Dendritic cell treated with granulocyte-macrophage colony-stimulating factor and Interleukin-4, amounts not matched to agents 40 ng/mL and 50 ng/mL, for 4 days (primary cell): ENCODE data around the gene ELF1.
"Not testable (repeated sequence)": the region's sequence is repeated elsewhere in the genome, so short reads cannot be mapped to it uniquely, and the experiment has no call there.

ENCODE experiments used
- H3K27ac Mint-ChIP-seq: one replicate; pipeline ENCODE4 v1.8.0; 2022; ENCODE audit warnings: mild to moderate bottlenecking, mixed read lengths
- H3K27me3 Mint-ChIP-seq: one replicate; pipeline ENCODE4 v1.8.0; 2022; ENCODE audit warnings: mild to moderate bottlenecking, mixed read lengths
- H3K36me3 Mint-ChIP-seq: one replicate; pipeline ENCODE4 v1.8.0; 2022; ENCODE audit warnings: low read depth, mixed read lengths
- H3K4me1 Mint-ChIP-seq: one replicate; pipeline ENCODE4 v1.8.0; 2022; ENCODE audit warnings: low read depth, mixed read lengths
- H3K4me3 Mint-ChIP-seq: one replicate; pipeline ENCODE4 v1.8.0; 2022; ENCODE audit warnings: mild to moderate bottlenecking, moderate library complexity, mixed read lengths
- H3K9me3 Mint-ChIP-seq: one replicate; pipeline ENCODE4 v1.8.0; 2022; ENCODE audit warnings: mixed read lengths
- intact Hi-C: fragments of 100-400 bp; cut with micrococcal nuclease; formaldehyde crosslinking; loops from one replicate; pipeline ENCODE4 v1.15.0; 2022

The ELF1 gene

DNA sequence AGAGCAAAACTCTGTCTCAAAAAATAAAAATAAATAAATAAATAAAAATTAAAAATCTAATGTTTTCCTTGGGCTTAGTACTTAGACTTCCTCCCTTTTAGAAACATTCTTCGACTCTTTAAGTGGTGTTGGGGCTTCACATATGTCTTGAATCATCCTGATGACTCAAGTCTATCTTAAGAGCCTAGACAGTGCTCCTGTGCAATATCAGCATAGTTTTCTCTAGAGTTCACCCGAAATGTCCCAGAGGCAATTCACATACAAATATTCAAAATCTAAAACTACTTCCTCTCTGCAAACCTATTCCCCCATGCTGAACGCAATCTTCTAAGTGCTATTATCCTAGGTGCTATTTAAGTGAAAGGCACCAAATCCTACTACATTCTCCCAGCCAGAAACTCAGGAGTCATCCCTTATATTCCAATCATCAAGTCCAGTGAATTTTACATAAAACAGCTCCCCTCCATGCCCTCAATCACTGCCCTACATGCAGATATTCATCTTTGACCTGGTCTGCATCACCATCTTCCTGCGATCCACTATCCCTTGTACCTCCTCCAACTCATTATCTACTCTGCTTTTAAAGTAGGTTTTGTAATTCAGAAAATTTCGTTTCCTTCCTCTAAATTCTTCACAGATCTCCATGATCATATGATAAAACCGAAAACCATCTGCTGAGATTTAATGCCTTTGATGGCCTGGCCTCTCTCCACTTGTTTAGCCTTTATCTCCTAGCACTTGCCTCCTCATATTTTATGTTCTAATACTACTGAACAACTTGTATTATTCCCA lies 102.7 kb downstream of the ELF1 start:
- no peaks in the 10 kb centered on the region for H3K27me3 Mint-ChIP-seq
- no peak overlapping the region for H3K4me3 Mint-ChIP-seq
- H3K4me1 Mint-ChIP-seq = peaks cover 26% of the 10 kb centered on the region
- H3K36me3 Mint-ChIP-seq = peaks cover 5% of the 10 kb centered on the region
- no peak overlapping the region for H3K27ac Mint-ChIP-seq
- intact Hi-C loops = no loop called here
- H3K9me3 Mint-ChIP-seq = no peaks in the 10 kb centered on the region

DNA sequence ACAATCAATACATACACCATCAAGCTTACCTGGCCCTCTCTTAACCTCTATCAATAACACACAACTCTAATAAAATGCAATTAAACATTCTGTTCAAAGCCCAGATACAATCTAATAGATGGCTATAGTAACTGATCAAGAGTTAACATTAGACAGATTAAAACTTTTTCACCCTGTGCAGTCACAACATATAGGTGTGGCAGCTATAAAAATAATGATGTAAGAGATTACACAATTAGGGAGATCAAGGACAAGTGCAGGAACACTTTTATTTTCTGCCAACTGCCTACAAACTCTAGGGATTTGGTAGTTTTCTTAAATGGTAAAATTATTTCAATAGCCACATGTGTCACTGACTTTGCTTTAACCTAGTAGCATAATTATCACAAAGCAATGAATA lies 104.3 kb downstream of the ELF1 start:
- H3K27me3 Mint-ChIP-seq, intact Hi-C loops, H3K36me3 Mint-ChIP-seq, H3K9me3 Mint-ChIP-seq, H3K27ac Mint-ChIP-seq, H3K4me3 Mint-ChIP-seq: not testable (repeated sequence)
- peaks cover 17% of the 10 kb centered on the region for H3K4me1 Mint-ChIP-seq

DNA sequence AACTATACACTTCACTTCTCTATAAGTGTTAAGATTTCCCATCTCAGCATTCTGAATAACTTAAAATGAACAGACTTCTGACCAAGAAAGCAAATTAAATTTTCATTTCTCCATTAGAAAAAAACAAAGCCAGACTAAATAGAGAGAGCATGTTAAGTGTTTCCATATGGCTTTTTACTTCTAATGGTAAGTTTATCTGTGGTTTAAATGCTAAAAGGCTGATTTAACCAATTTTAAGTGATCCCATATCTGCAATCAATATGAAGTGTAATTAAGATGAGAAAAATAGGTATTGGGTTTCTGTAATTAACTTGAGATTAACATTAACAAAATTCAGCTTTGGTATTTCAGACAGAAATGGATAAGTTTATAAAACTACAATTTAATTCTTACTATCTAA lies 107.8 kb downstream of the ELF1 start:
- no peak overlapping the region for H3K27ac Mint-ChIP-seq
- H3K36me3 Mint-ChIP-seq = peaks cover 7% of the 10 kb centered on the region
- intact Hi-C loops = no loop called here
- no peaks in the 10 kb centered on the region for H3K27me3 Mint-ChIP-seq
- H3K4me1 Mint-ChIP-seq = peaks cover 18% of the 10 kb centered on the region
- no peaks in the 10 kb centered on the region for H3K9me3 Mint-ChIP-seq
- no peak overlapping the region for H3K4me3 Mint-ChIP-seq

DNA sequence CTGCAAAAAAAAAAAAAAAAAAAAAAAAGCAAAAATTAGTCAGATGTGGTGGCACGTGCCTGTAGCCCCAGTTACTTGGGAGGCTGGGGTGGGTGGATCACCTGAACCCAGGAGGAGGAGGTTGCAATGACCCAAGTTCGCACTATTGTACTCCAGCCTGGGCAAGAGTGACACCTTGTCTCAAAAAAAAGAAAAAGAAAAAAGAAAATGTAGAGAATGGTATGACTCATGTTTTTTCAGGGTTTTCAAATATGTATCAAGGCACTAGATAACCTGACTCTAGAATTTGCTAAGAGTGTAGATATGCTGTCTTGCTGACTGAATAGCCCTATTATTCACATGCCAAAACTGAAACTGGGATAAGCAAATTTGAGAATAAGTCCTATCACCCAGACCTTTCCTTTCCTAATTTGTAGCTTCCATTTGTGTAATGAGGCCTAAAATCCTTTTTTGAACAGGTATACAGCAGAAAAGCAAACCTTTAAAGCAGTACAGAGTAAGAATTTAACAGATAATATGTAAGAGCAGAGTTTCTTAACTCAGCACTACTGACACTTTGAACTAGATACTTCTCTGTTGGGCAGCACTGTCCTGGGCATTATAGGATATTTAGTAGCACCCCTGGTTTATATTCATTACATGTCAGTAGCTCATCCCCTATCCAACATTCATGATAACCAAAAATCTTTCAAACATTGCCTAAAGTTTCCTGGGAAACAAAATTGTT lies 108.6 kb downstream of the ELF1 start:
- no peak overlapping the region for H3K4me3 Mint-ChIP-seq

DNA sequence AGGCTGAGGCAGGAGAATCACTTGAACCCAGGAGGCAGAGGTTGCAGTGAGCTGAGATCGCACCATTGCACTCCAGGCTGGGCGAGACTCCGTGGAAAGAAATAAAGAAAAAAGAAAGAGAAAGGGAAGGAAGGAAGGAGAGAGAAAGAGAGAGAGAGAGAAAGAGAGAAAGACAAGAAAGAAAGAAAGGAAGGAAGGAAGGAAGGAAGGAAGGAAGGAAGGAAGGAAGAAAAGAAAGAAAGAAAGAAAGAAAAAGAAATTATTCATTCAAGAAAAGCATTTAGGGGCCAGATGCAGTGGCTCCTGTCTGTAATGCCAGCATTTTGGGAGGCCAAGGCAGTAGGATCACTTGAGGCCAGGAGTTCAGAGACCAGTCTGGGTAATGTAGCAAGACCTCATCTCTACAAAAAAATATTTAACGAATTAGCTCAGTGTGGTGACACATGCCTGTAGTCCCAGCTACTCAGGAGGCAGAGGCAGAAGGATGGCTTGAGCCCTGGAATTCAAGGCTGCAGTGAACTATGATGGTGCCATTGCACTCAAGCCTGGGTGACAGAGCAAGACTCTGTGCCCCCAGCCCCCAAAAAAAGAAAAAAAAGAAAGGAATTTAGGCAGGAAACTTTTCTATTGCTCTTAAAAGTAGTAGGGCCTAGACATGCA lies 109.4 kb downstream of the ELF1 start:
- H3K9me3 Mint-ChIP-seq, intact Hi-C loops, H3K4me3 Mint-ChIP-seq, H3K27ac Mint-ChIP-seq, H3K36me3 Mint-ChIP-seq, H3K27me3 Mint-ChIP-seq: not testable (repeated sequence)
- peaks cover 15% of the 10 kb centered on the region for H3K4me1 Mint-ChIP-seq

More for the DNA sequence above, 108.6 kb downstream of the ELF1 start:
- no peaks in the 10 kb centered on the region for H3K27me3 Mint-ChIP-seq
- H3K27ac Mint-ChIP-seq = no peak overlapping the region
- H3K9me3 Mint-ChIP-seq = no peaks in the 10 kb centered on the region
- peaks cover 15% of the 10 kb centered on the region for H3K4me1 Mint-ChIP-seq
- intact Hi-C loops = no loop called here
- H3K36me3 Mint-ChIP-seq = peaks cover 7% of the 10 kb centered on the region

DNA sequence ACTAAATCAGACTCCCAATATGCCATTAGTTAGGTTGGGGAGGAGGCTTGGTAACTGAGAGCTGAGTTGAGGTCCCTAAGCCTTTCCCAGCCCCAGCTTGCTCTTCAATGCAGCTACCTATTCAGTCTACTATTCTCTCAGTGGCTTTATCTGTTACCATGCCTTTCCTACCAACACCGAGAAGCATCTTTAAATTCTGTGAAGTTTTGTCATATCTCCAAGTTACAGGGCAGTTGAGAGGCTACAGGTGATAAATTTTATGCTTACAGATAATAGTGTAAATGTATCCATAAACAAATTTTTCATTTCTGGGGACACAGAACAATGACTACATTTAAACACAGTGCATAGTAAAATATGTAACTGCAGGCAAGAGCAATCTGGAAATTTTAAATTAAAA lies 110.6 kb downstream of the ELF1 start:
- intact Hi-C loops = no loop called here
- Mint-ChIP-seq H3K27me3 (no peaks in the 10 kb centered on the region), H3K9me3 (no peaks in the 10 kb centered on the region), H3K4me3 (no peak overlapping the region), H3K4me1 (peaks cover 15% of the 10 kb centered on the region), H3K27ac (no peak overlapping the region), H3K36me3 (peaks cover 7% of the 10 kb centered on the region)

DNA sequence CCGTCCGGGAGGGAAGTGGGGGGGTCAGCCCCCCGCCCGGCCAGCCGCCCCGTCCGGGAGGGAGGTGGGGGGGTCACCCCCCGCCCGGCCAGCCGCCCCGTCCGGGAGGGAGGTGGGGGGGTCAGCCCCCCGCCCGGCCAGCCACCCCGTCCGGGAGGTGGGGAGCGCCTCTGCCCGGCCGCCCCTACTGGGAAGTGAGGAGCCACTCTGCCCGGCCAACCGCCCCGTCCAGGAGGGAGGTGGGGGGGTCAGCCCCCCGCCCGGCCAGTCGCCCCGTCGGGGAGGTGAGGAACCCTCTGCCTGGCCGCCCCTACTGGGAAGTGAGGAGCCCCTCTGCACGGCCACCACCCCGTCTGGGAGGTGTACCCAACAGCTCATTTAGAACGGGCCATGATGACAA lies 118.1 kb downstream of the ELF1 start:
- H3K27me3 Mint-ChIP-seq, H3K4me3 Mint-ChIP-seq, H3K4me1 Mint-ChIP-seq, H3K9me3 Mint-ChIP-seq, H3K36me3 Mint-ChIP-seq, intact Hi-C loops, H3K27ac Mint-ChIP-seq: not testable (repeated sequence)

DNA sequence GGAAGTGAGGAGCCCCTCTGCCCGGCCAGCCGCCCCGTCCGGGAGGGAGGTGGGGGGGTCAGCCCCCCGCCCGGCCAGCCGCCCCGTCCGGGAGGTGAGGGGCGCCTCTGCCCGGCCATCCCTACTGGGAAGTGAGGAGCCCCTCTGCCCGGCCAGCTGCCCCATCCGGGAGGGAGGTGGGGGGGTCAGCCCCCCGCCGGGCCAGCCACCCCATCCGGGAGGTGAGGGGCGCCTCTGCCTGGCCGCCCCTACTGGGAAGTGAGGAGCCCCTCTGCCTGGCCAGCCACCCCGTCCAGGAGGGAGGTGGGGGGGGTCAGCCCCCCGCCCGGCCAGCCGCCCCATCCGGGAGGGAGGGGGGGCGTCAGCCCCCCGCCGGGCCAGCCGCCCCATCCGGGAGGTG lies 118.5 kb downstream of the ELF1 start:
- H3K4me1 Mint-ChIP-seq, H3K27ac Mint-ChIP-seq, intact Hi-C loops, H3K36me3 Mint-ChIP-seq, H3K4me3 Mint-ChIP-seq, H3K27me3 Mint-ChIP-seq, H3K9me3 Mint-ChIP-seq: not testable (repeated sequence)

DNA sequence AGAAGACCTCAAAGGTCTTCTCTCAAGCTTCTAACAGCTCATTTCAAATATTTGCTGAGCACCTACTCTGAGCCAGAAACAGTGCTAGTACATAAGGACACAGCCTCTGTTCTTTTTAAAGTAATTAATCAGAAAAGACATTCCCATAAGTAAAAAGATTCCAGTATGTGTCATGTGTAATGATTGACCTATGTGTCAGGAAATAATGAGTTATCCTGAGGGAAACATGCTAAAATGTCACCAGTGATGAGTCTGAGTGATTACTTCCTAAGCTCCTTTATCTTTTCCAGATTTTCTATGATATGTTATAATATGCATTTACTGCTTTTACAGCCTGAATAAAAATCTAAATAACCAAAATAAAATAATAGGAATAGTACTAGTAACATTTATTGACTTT lies 122.1 kb downstream of the ELF1 start:
- Mint-ChIP-seq H3K4me3 (no peak overlapping the region), H3K9me3 (no peaks in the 10 kb centered on the region), H3K36me3 (no peaks in the 10 kb centered on the region), H3K27me3 (no peaks in the 10 kb centered on the region), H3K4me1 (no peaks in the 10 kb centered on the region), H3K27ac (no peak overlapping the region)
- intact Hi-C loops = no loop called here

DNA sequence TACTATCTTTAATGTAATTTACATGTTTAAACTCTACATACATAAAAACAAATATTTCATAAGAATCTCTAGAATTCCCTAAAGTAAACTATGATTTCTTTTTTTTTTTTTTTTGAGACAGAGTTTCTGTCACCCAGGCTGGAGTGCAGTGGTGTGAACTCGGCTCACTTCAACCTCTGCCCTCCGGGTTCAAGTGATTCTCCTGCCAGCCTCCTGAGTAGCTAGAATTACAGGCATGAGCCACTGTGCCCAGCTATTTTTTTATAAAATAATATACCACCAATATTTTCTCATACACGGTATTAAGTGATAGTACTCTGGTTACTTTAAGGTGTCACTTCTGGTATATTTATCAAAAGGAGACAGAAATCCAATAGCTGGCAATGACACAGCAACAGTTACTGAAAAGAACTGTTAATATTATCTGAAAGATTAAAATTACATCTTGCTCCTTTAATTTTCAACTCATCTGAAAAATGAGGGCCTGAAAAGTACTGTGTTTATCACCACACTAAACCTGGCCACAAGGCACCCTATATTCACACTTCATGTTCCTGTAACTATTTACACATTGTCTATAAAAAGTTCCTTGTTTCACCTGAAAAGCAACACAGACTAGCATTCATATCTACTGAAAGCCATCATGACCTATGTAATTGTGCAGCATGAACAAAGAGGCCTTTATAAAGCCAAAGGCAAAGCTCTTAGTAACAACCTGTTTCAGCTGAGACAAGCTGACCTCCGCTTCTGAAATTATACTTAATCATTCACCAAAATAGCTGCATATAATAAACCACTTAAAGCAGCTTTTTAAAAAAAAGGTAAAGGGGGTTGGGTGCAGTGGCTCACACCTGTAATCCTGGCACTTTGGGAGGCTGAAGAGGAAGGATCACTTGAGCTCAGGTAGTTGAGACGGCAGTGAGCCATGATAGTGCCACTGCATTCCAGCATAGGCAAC lies 123.6 kb downstream of the ELF1 start:
- Mint-ChIP-seq H3K4me3 (no peak overlapping the region), H3K9me3 (no peaks in the 10 kb centered on the region), H3K36me3 (peaks cover under 1% of the 10 kb centered on the region), H3K27ac (no peak overlapping the region), H3K4me1 (no peaks in the 10 kb centered on the region), H3K27me3 (no peaks in the 10 kb centered on the region)
- intact Hi-C loops = no loop called here

DNA sequence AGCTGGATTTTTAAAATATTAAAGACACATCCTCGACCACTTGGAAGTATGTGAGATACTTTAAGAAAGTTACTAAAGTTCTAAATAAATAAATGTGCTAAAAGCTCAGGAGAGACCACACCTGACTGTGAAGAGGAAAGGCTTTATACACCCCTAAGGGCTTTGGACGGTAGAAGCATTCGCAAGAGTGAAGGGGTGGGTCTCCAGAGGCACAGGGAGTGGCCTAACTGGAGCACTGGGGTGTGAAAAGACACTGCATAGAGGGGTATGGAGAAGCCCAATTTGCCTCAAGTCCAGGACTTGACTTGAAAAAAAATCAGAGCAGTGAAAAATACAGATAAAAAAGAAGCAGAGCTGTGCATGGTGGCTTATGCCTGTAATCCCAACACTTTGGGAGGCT lies 125.5 kb downstream of the ELF1 start:
- Mint-ChIP-seq H3K9me3 (peaks cover 13% of the 10 kb centered on the region), H3K36me3 (peaks cover 11% of the 10 kb centered on the region)
- H3K4me3 Mint-ChIP-seq, H3K27ac Mint-ChIP-seq, H3K27me3 Mint-ChIP-seq, H3K4me1 Mint-ChIP-seq, intact Hi-C loops: not testable (repeated sequence)

DNA sequence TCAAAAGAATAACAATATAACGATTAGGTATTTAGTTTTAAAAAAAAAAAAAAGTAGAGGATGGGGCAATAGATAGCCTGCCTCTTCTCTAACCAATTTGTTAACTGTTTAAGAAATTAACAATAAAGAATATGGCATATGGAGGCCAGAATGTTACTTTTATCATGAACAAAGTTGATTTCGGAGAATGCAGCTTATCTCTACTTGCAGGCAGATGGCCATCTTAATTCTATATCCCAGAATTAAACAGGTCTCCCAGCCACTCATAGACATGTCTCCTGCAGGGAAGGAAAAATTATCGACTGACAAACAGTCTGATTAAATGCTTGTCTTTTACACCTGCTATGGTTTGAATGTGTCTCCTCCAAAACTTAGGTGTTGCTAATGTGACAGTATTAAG lies 133.1 kb downstream of the ELF1 start:
- Mint-ChIP-seq H3K27ac (no peak overlapping the region), H3K9me3 (peaks cover 35% of the 10 kb centered on the region), H3K4me3 (no peak overlapping the region), H3K27me3 (no peaks in the 10 kb centered on the region), H3K36me3 (peaks cover 28% of the 10 kb centered on the region), H3K4me1 (no peaks in the 10 kb centered on the region)
- intact Hi-C loops = no loop called here

DNA sequence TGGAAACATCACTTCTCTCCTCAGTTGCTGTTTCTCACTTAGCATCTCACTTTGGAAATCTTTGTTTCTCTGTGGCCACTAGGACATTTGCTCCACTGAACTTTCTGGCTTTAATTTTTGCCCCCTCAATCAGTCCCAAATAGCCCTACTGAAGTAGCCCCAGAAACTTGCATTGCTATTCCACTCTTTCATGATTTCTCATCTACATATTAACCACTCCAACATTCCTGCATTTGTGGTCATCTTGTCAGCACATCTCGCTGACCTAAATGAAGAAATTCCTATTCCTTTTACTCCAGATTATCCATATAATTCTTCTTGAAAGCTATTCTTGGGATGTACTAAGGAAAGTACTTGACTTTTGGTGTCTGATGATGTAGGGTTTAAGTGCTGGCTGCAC lies 134.9 kb downstream of the ELF1 start:
- H3K27ac Mint-ChIP-seq, H3K4me3 Mint-ChIP-seq, H3K27me3 Mint-ChIP-seq, H3K4me1 Mint-ChIP-seq, intact Hi-C loops: not testable (repeated sequence)
- Mint-ChIP-seq H3K9me3 (peaks cover 41% of the 10 kb centered on the region), H3K36me3 (peaks cover 35% of the 10 kb centered on the region)
